SK-N-SH (cell line): ENCODE results near the gene LGR5. TPM values are rescaled to one million over a fixed set of nuclear protein-coding genes. Genes with fewer than 3 reads are reported as not detected.

Experiments
- CTCF ChIA-PET: fragments of 300-600, 350-600 bp; formaldehyde crosslinking; extraction: SDS; loops from one replicate; lab custom pipeline; 2021; lab: Yijun Ruan, JAX
- POLR2A ChIA-PET: fragments of 350-600 bp; sonication (Branson Sonifier 250); formaldehyde crosslinking; extraction: SDS; loops from one replicate; lab custom pipeline; 2020; ENCODE audit warnings: antibody characterized with exemption, inconsistent platforms; lab: Yijun Ruan, JAX
- DNase-seq: peaks from one replicate; pipeline ENCODE4 v3.0.0; 2012
- H2AFZ ChIP-seq: fragments of 200-600 bp; sonication (generic); 2 replicates; pipeline ENCODE4 v1.8.1; 2016; ENCODE audit warnings: antibody characterized with exemption, mild to moderate bottlenecking, low read depth
- H3F3A ChIP-seq: fragments of 200-600 bp; sonication (generic); replicated peaks from 2 replicates; pipeline ENCODE3; 2016; ENCODE audit warnings: antibody characterized with exemption, mild to moderate bottlenecking; ENCODE audit not compliant: insufficient read depth
- H3K27ac ChIP-seq, 2 experiments: fragments of 200-500 bp in 1 of 2; fragments of 200-600 bp in 1 of 2; sonication (Bioruptor generic) in 1 of 2; sonication (generic), shearing (Covaris generic) in 1 of 2; 2 replicates each; pipeline versions ENCODE4 v1.5.1 to v1.6.1; 2014 to 2016; ENCODE audit warnings: low read depth in 2 of 2, inconsistent platforms in 1 of 2, low read length in 1 of 2, mild to moderate bottlenecking in 1 of 2, mixed read lengths in 1 of 2
- H3K27me3 ChIP-seq: fragments of 200-600 bp; sonication (generic), shearing (Covaris generic); 2 replicates; pipeline ENCODE4 v1.6.1; 2016; ENCODE audit warnings: mixed run types; ENCODE audit not compliant: insufficient read depth
- H3K36me3 ChIP-seq, 2 experiments: fragments of 200-500 bp in 1 of 2; fragments of 200-600 bp in 1 of 2; sonication (Bioruptor generic) in 1 of 2; sonication (generic) in 1 of 2; replicated peaks in 1 of 2; 2 replicates each; pipeline versions ENCODE3 to v1.5.1; 2014 to 2016; ENCODE audit warnings: low read length in 1 of 2, mild to moderate bottlenecking in 1 of 2; ENCODE audit not compliant: insufficient read depth in 2 of 2, control insufficient read depth in 1 of 2
- H3K4me1 ChIP-seq, 2 experiments: fragments of 200-500 bp in 1 of 2; fragments of 200-600 bp in 1 of 2; sonication (Bioruptor generic) in 1 of 2; sonication (generic), shearing (Covaris generic) in 1 of 2; 2 replicates each; pipeline versions ENCODE4 v1.5.1 to v1.6.1; 2014 to 2016; ENCODE audit warnings: low read depth in 1 of 2, low read length in 1 of 2, mixed run types in 1 of 2; ENCODE audit not compliant: insufficient read depth in 2 of 2, control insufficient read depth in 1 of 2
- H3K4me2 ChIP-seq: fragments of 200-600 bp; sonication (generic), shearing (Covaris generic); 2 replicates; pipeline ENCODE4 v1.6.1; 2017; ENCODE audit warnings: mixed run types
- H3K4me3 ChIP-seq, 2 experiments: fragments of 200-500 bp in 1 of 2; fragments of 200-600 bp in 1 of 2; sonication (Bioruptor generic) in 1 of 2; sonication (generic), shearing (Covaris generic) in 1 of 2; 2 replicates each; pipeline versions ENCODE4 v1.5.1 to v1.8.1; 2014 to 2016; ENCODE audit warnings: low read depth in 2 of 2, inconsistent platforms in 1 of 2, low read length in 1 of 2, mild to moderate bottlenecking in 1 of 2, mixed read lengths in 1 of 2, moderate library complexity in 1 of 2
- H3K79me2 ChIP-seq: fragments of 200-600 bp; sonication (generic); 2 replicates; pipeline ENCODE4 v1.8.1; 2017; ENCODE audit warnings: mild to moderate bottlenecking; ENCODE audit not compliant: insufficient read depth
- H3K9ac ChIP-seq: fragments of 200-600 bp; sonication (generic); 2 replicates; pipeline ENCODE4 v1.6.1; 2017; ENCODE audit warnings: mixed run types
- H3K9me2 ChIP-seq: fragments of 200-600 bp; sonication (generic); 2 replicates; pipeline ENCODE4 v1.6.1; 2017; ENCODE audit warnings: mixed run types
- H3K9me3 ChIP-seq: fragments of 200-600 bp; sonication (generic); 2 replicates; pipeline ENCODE4 v1.6.1; 2017; ENCODE audit warnings: mixed run types, mild to moderate bottlenecking, moderate library complexity
- H4K20me1 ChIP-seq: fragments of 200-600 bp; sonication (generic); 2 replicates; pipeline ENCODE4 v1.6.1; 2017; ENCODE audit warnings: mild to moderate bottlenecking, mixed run types; ENCODE audit not compliant: insufficient read depth
- EP300 ChIP-seq, 2 experiments: IDR thresholded peaks; 2 replicates each; pipeline versions ENCODE4 v1.4.0 to v1.6.1; 2012; ENCODE audit warnings: borderline replicate concordance in 1 of 2, low read depth in 1 of 2, low read length in 1 of 2
- FOXM1 ChIP-seq: IDR thresholded peaks from 2 replicates; pipeline ENCODE4 v1.4.0; 2012; ENCODE audit warnings: low read depth, mild to moderate bottlenecking
- GATA2 ChIP-seq: sonication (generic); formaldehyde crosslinking; IDR thresholded peaks from 2 replicates; pipeline ENCODE4 v1.5.0; 2020; ENCODE audit warnings: mild to moderate bottlenecking, missing genetic modification reagents
- JUND ChIP-seq: IDR thresholded peaks from 2 replicates; pipeline ENCODE4 v1.4.0; 2012
- NFIC ChIP-seq: IDR thresholded peaks from 2 replicates; pipeline ENCODE4 v1.4.0; 2012; ENCODE audit warnings: borderline replicate concordance
- NRF1 ChIP-seq: IDR thresholded peaks from 2 replicates; pipeline ENCODE4 v1.6.1; 2012; ENCODE audit warnings: low read depth, mild to moderate bottlenecking, low read length
- POLR2AphosphoS5 ChIP-seq: IDR thresholded peaks from 2 replicates; pipeline ENCODE4 v1.6.1; 2012; ENCODE audit warnings: low read depth, low read length
- RXRA ChIP-seq: IDR thresholded peaks from 2 replicates; pipeline ENCODE4 v1.4.0; 2012; ENCODE audit warnings: low read depth, mild to moderate bottlenecking, borderline replicate concordance
- SMC3 ChIP-seq: IDR thresholded peaks from 2 replicates; pipeline ENCODE4 v1.6.1; 2012; ENCODE audit warnings: low read depth, low read length, improper control_type of control experiment
- TCF12 ChIP-seq: IDR thresholded peaks from 2 replicates; pipeline ENCODE4 v1.4.0; 2012
- WGBS: methylation state at CpG from one replicate; pipeline ENCODE4 v1.1.6; 2017; ENCODE audit warnings: low lambda C conversion rate; 5-methylcytosine and 5-hydroxymethylcytosine counted together
- polyA plus RNA-seq, 3 experiments: library from polyadenylated mRNA; depleted of rRNA; stranded (reverse); fragments of >200 nt; gene quantifications; 2 replicates each; pipeline ENCODE4 v1.2.3, GENCODE V29; 2012
- TF ChIP-seq, protein P1 (sequence below): IDR thresholded peaks from 2 replicates; pipeline ENCODE4 v1.4.0; 2012; ENCODE audit warnings: low read depth, borderline replicate concordance
- TF ChIP-seq, protein P2 (sequence below): fragments of 150-350 bp; IDR thresholded peaks from 2 replicates; pipeline ENCODE4 v1.6.1; 2017; ENCODE audit warnings: antibody characterized with exemption, low read length, low read depth, borderline replicate concordance
- TF ChIP-seq, protein P3 (sequence below): IDR thresholded peaks from 2 replicates; pipeline ENCODE4 v1.6.1; 2012; ENCODE audit warnings: mild to moderate bottlenecking, low read depth, low read length, moderate library complexity
- TF ChIP-seq, protein P4 (sequence below): IDR thresholded peaks from 2 replicates; pipeline ENCODE4; 2012

LGR5 gene
- polyA plus RNA-seq, 1 of the 3 experiments (the other 2 are of a cell fraction), result 1.4 TPM

DNA sequence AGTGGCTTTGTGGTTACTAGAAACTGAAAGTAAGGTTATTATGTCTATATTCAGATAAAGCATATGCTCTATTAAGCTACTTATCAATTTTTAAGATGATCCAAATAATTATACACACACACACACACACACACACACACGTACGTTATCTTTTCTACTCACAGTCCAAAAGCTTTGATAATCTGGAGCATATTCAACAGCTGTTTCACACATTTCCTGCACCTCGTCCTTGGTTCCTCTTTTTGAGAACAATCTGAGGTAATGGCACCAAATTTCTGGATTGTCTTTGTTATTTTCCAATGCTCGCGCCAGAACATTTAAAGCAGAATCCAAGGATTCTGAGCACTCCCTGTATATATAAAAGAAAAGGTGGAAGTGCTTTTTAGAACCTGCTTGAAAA is 186.5 kb downstream of the LGR5 start:
- H3K27me3 ChIP-seq, result no peaks in the 10 kb centered on the region
- CTCF ChIA-PET, result interaction anchor here (4.1 kb wide), 1 partner anchor 10 kb away, joined by 17 read pairs; no protein-coding TSS in a partner anchor
- peaks cover 91 to 96% of the 10 kb centered on the region in 2 experiments for H3K36me3 ChIP-seq
- POLR2A ChIA-PET, result no interaction called here
- H3K27ac ChIP-seq, result peak overlapping the region in 1 of 2 experiments; percentile 77; a peak in 2 of 4 replicates
- no peaks in the 10 kb centered on the region for H3K9me2 ChIP-seq
- H3F3A ChIP-seq, result peaks cover 35% of the 10 kb centered on the region
- no peak overlapping the region for H3K4me3 ChIP-seq
- peaks cover 0 to 17% of the 10 kb centered on the region in 2 experiments; a peak in 2 of 4 replicates for H3K4me1 ChIP-seq
- no peaks in the 10 kb centered on the region for H3K9me3 ChIP-seq
- no peak for DNase-seq
- H4K20me1 ChIP-seq, result no peaks in the 10 kb centered on the region; the same call in 1 of the 2 replicates
- 95% methylated on average over 5 of the region's 5 CpGs for WGBS
- peaks cover 38% of the 10 kb centered on the region for H3K79me2 ChIP-seq
- no peak overlapping the region for H2AFZ ChIP-seq
- peak overlapping the region; percentile 8; the same call in 1 of the 2 replicates for H3K4me2 ChIP-seq
- no peak overlapping the region for H3K9ac ChIP-seq
- TF ChIP-seq, protein P1, sequence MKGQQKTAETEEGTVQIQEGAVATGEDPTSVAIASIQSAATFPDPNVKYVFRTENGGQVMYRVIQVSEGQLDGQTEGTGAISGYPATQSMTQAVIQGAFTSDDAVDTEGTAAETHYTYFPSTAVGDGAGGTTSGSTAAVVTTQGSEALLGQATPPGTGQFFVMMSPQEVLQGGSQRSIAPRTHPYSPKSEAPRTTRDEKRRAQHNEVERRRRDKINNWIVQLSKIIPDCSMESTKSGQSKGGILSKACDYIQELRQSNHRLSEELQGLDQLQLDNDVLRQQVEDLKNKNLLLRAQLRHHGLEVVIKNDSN, result no peak
- TF ChIP-seq NFIC (no peak), RXRA (no peak), JUND (no peak), POLR2AphosphoS5 (no peak), GATA2 (no peak)
- TF ChIP-seq, protein P2, sequence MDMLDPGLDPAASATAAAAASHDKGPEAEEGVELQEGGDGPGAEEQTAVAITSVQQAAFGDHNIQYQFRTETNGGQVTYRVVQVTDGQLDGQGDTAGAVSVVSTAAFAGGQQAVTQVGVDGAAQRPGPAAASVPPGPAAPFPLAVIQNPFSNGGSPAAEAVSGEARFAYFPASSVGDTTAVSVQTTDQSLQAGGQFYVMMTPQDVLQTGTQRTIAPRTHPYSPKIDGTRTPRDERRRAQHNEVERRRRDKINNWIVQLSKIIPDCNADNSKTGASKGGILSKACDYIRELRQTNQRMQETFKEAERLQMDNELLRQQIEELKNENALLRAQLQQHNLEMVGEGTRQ, result no peak

DNA sequence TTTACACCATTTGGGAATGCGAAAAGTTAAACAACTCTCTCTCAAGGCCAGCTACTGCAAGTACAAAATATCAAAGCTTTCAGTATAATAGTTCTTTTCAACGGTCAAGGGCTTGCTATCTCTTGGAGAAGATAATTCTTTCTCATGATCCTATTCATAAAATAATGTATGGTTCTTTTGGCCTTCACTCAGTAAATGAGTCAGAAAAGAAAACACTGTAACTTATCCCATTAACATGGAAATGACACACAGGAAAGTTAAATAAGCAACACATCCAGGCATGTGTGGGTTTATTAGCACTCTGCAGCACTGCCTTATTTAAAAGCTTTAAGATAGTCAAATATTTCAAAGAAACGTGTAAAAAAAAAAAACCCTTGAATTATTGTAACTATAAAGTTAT is 187.2 kb downstream of the LGR5 start:
- Histone ChIP-seq H3K9ac (no peak overlapping the region), H3K4me3 (no peak overlapping the region), H3K4me2 (peak overlapping the region; percentile 8; the same call in 1 of the 2 replicates)
- 60% methylated on average over 3 of the region's 3 CpGs for WGBS
- no peak for TF ChIP-seq GATA2
- TF ChIP-seq JUND, result peak; percentile 26; the same call in 1 of the 2 replicates
- TF ChIP-seq NRF1, result no peak
- TF ChIP-seq TCF12, result peak; percentile 20; the same call in 1 of the 2 replicates
- peak; percentile 36; the same call in 1 of the 2 replicates for TF ChIP-seq NFIC
- TF ChIP-seq, protein P2, result no peak
- TF ChIP-seq EP300 (IDR thresholded peaks at IDR 0.05; ENCODE audit: borderline replicate concordance in 1 of 2, low read depth in 1 of 2, low read length in 1 of 2), result 0 out of 4 replicates have a peak, but pooled peaks of 1 of the 2 experiments have one; percentile 5
- TF ChIP-seq, protein P3, sequence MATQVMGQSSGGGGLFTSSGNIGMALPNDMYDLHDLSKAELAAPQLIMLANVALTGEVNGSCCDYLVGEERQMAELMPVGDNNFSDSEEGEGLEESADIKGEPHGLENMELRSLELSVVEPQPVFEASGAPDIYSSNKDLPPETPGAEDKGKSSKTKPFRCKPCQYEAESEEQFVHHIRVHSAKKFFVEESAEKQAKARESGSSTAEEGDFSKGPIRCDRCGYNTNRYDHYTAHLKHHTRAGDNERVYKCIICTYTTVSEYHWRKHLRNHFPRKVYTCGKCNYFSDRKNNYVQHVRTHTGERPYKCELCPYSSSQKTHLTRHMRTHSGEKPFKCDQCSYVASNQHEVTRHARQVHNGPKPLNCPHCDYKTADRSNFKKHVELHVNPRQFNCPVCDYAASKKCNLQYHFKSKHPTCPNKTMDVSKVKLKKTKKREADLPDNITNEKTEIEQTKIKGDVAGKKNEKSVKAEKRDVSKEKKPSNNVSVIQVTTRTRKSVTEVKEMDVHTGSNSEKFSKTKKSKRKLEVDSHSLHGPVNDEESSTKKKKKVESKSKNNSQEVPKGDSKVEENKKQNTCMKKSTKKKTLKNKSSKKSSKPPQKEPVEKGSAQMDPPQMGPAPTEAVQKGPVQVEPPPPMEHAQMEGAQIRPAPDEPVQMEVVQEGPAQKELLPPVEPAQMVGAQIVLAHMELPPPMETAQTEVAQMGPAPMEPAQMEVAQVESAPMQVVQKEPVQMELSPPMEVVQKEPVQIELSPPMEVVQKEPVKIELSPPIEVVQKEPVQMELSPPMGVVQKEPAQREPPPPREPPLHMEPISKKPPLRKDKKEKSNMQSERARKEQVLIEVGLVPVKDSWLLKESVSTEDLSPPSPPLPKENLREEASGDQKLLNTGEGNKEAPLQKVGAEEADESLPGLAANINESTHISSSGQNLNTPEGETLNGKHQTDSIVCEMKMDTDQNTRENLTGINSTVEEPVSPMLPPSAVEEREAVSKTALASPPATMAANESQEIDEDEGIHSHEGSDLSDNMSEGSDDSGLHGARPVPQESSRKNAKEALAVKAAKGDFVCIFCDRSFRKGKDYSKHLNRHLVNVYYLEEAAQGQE, result no peak
- no peak for TF ChIP-seq SMC3
- no peak for TF ChIP-seq FOXM1
- TF ChIP-seq, protein P4, sequence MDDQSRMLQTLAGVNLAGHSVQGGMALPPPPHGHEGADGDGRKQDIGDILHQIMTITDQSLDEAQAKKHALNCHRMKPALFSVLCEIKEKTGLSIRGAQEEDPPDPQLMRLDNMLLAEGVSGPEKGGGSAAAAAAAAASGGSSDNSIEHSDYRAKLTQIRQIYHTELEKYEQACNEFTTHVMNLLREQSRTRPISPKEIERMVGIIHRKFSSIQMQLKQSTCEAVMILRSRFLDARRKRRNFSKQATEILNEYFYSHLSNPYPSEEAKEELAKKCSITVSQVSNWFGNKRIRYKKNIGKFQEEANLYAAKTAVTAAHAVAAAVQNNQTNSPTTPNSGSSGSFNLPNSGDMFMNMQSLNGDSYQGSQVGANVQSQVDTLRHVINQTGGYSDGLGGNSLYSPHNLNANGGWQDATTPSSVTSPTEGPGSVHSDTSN, result peak; percentile 47
- TF ChIP-seq, all 33 proteins: peak for 5
- peaks cover 37% of the 10 kb centered on the region for H3K79me2 ChIP-seq
- H3K4me1 ChIP-seq, result peaks cover 0 to 17% of the 10 kb centered on the region in 2 experiments; a peak in 2 of 4 replicates
- no peaks in the 10 kb centered on the region for H3K9me2 ChIP-seq
- POLR2A ChIA-PET, result no interaction called here
- H4K20me1 ChIP-seq, result no peaks in the 10 kb centered on the region; the same call in 1 of the 2 replicates
- DNase-seq, result no peak
- CTCF ChIA-PET, result interaction anchor here (1.1 to 4.1 kb wide), 5 partner anchors 10 to 211 kb away, joined by 4 to 17 read pairs (median 6); no protein-coding TSS in a partner anchor
- no peak overlapping the region for H2AFZ ChIP-seq
- H3K36me3 ChIP-seq, result peaks cover 95 to 97% of the 10 kb centered on the region in 2 experiments
- H3F3A ChIP-seq, result peaks cover 34% of the 10 kb centered on the region
- peak overlapping the region in 1 of 2 experiments; percentile 77 for H3K27ac ChIP-seq
- H3K9me3 ChIP-seq, result no peaks in the 10 kb centered on the region
- no peaks in the 10 kb centered on the region for H3K27me3 ChIP-seq
